Activated CD4-positive, alpha-beta T cell treated with anti-CD3 and anti-CD28 coated beads, Interleukin-10, Interleukin-2, amounts not matched to agents 100 ng/mL and 50 ng/mL, durations not matched to agents 16 hours and 8 hours (primary cell): Measurements from ENCODE around the gene YWHAQ.
A peak's percentile ranks its signal among the peaks of the same experiment; 100 is the strongest.
"Not testable (repeated sequence)": the region's sequence is repeated elsewhere in the genome, so short reads cannot be mapped to it uniquely, and the experiment has no call there.

Experiments
- DNase-seq: peaks from one replicate; pipeline ENCODE4 v3.0.0-alpha.2; 2020

The YWHAQ gene

GRCh38 chr2:9590641-9591040, 40.2 kb downstream of the YWHAQ start:
- peak; percentile 55 for DNase-seq

- no peak for DNase-seq
These were observed 44.3 kb downstream of the YWHAQ start for GRCh38 chr2:9586465-9586864.

- DNase-seq, result no peak
These were observed 45.3 kb downstream of the YWHAQ start for GRCh38 chr2:9585486-9585885.

GRCh38 chr2:9584902-9585301, 45.9 kb downstream of the YWHAQ start:
- DNase-seq, result not testable (repeated sequence)

GRCh38 chr2:9582624-9583023, 48.2 kb downstream of the YWHAQ start:
- no peak for DNase-seq

- no peak for DNase-seq
These were observed 52.1 kb downstream of the YWHAQ start for GRCh38 chr2:9578467-9579235.

GRCh38 chr2:9574331-9574730, 56.5 kb downstream of the YWHAQ start:
- no peak for DNase-seq

- no peak for DNase-seq
These were observed 57.0 kb downstream of the YWHAQ start for GRCh38 chr2:9573840-9574239.

- no peak for DNase-seq
These were observed 57.6 kb downstream of the YWHAQ start for GRCh38 chr2:9573013-9573720.

GRCh38 chr2:9570182-9571060, 60.4 kb downstream of the YWHAQ start:
- DNase-seq, result no peak

GRCh38 chr2:9565436-9566153, 65.2 kb downstream of the YWHAQ start:
- DNase-seq, result peak; percentile 26

GRCh38 chr2:9560628-9561027, 70.2 kb downstream of the YWHAQ start:
- no peak for DNase-seq

GRCh38 chr2:9558948-9559381, 71.8 kb downstream of the YWHAQ start:
- no peak for DNase-seq

- DNase-seq, result peak; percentile 28
These were observed 74.6 kb downstream of the YWHAQ start for GRCh38 chr2:9556121-9556743.

- peak; percentile 95 for DNase-seq
These were observed 75.3 kb downstream of the YWHAQ start, which contains the start of gene ADAM17 for GRCh38 chr2:9555297-9556120. Gene ADAM17 (minus strand): TSS chr2:9555830. CDS start chr2:9555605, 225 bp downstream.

GRCh38 chr2:9554921-9555296, 75.9 kb downstream of the YWHAQ start:
- peak; percentile 46 for DNase-seq

GRCh38 chr2:9552219-9553178, 78.3 kb downstream of the YWHAQ start:
- peak; percentile 86 for DNase-seq

GRCh38 chr2:9550859-9551391, 79.9 kb downstream of the YWHAQ start:
- peak; percentile 20 for DNase-seq

- no peak for DNase-seq
These were observed 81.4 kb downstream of the YWHAQ start for GRCh38 chr2:9549420-9549819.

- peak; percentile 62 for DNase-seq
These were observed 82.3 kb downstream of the YWHAQ start for GRCh38 chr2:9548506-9548905.
